K562 (cell line): ENCODE measurements around the gene VPS13C. TPM values are rescaled to one million over a fixed set of nuclear protein-coding genes. Genes with fewer than 3 reads are reported as not detected.

Experiments used
- ATAC-seq: fragments of 200-7000 bp; cut with Tn5 transposase; 3 replicates; pipeline ENCODE4 v1.9.1; 2020; ENCODE audit warnings: moderate library complexity
- BruUV-seq: library from RNA; stranded (reverse); fragments of 400-500 nt; replicated peaks from 2 replicates; lab custom pipeline; 2021; lab: Mats Ljungman, UMichigan
- CTCF ChIA-PET: fragments of 300-600 bp; formaldehyde crosslinking; extraction: SDS; loops from one replicate; lab custom pipeline; 2021; ENCODE audit warnings: low intra/inter-chr PET ratio; lab: Yijun Ruan, JAX
- POLR2A ChIA-PET: fragments of 300-600, 350-650 bp; sonication (Branson Sonifier 250); formaldehyde crosslinking; extraction: SDS; loops from one replicate; lab custom pipeline; 2021; ENCODE audit warnings: antibody characterized with exemption, inconsistent platforms; lab: Yijun Ruan, JAX
- DNase-seq, 4 experiments: peaks; one replicate each; pipeline versions ENCODE4 v3.0.0 to v3.0.0-alpha.2; 2011 to 2018; ENCODE audit warnings: low spot score in 3 of 4, mixed read lengths in 3 of 4; ENCODE audit errors: extremely low read depth in 1 of 4
- FAIRE-seq: peaks from 2 replicates; lab custom pipeline; 2011; peaks lifted over from hg19 to GRCh38; lab: Jason Lieb, UNC
- H2AFZ ChIP-seq: 2 replicates; pipeline ENCODE4 v1.6.0; 2011; ENCODE audit warnings: low read depth, low read length, control low read depth, inconsistent platforms
- H3K27ac ChIP-seq: fragments of 200-600 bp; 3 replicates; pipeline ENCODE4 v1.8.0; 2011; ENCODE audit warnings: low read depth, mild to moderate bottlenecking, control low read depth, inconsistent platforms, low read length, moderate library complexity, mixed read lengths; ENCODE audit errors: extremely low read depth
- H3K27me3 ChIP-seq, 2 experiments: fragments of 300-600 bp in 1 of 2; 2 replicates in 1 of 2; 3 replicates in 1 of 2; pipeline versions ENCODE4 v1.6.0 to v1.8.0; 2011; ENCODE audit warnings: inconsistent platforms in 2 of 2, low read length in 2 of 2, mild to moderate bottlenecking in 1 of 2, mixed read lengths in 1 of 2, moderate library complexity in 1 of 2; ENCODE audit not compliant: control insufficient read depth in 2 of 2, insufficient read depth in 2 of 2
- H3K36me3 ChIP-seq: fragments of 300-600 bp; 3 replicates; pipeline ENCODE4 v1.8.0; 2011; ENCODE audit warnings: mild to moderate bottlenecking, low read length, inconsistent platforms; ENCODE audit not compliant: control insufficient read depth, insufficient read depth
- H3K4me1 ChIP-seq, 2 experiments: fragments of 200-600 bp in 1 of 2; replicated peaks in 1 of 2; 2 replicates in 1 of 2; 3 replicates in 1 of 2; pipeline versions ENCODE4 v1.5.1 to v1.8.0; 2011; ENCODE audit warnings: inconsistent platforms in 2 of 2, low read length in 2 of 2, mild to moderate bottlenecking in 1 of 2, mixed read lengths in 1 of 2, moderate library complexity in 1 of 2; ENCODE audit not compliant: control insufficient read depth in 2 of 2, insufficient read depth in 2 of 2
- H3K4me2 ChIP-seq: 2 replicates; pipeline ENCODE4 v1.6.1; 2011; ENCODE audit warnings: low read length, control low read depth, inconsistent platforms, mixed read lengths; ENCODE audit not compliant: insufficient read depth
- H3K4me3 ChIP-seq: fragments of 200-600 bp; sonication (generic), shearing (Covaris generic); 2 replicates; pipeline ENCODE4 v1.5.1; 2016; ENCODE audit warnings: control low read depth, inconsistent platforms
- H3K79me2 ChIP-seq: fragments of 200-600 bp; 3 replicates; pipeline ENCODE4 v1.8.0; 2011; ENCODE audit warnings: low read length, inconsistent platforms; ENCODE audit not compliant: control insufficient read depth, insufficient read depth
- H3K9ac ChIP-seq, 2 experiments: 2 replicates each; pipeline versions ENCODE4 v1.6.0 to v1.6.1; 2011; ENCODE audit warnings: low read depth in 2 of 2, low read length in 2 of 2, control low read depth in 1 of 2, inconsistent platforms in 1 of 2, mild to moderate bottlenecking in 1 of 2, mixed read lengths in 1 of 2; ENCODE audit not compliant: insufficient read depth in 1 of 2
- H3K9me1 ChIP-seq: one replicate; pipeline ENCODE4 v1.6.0; 2011; ENCODE audit warnings: inconsistent platforms, mild to moderate bottlenecking, low read length, moderate library complexity; ENCODE audit not compliant: control insufficient read depth, insufficient read depth
- H3K9me3 ChIP-seq: replicated peaks from 2 replicates; pipeline ENCODE4 v1.5.1; 2011; ENCODE audit warnings: low read depth, low read length, inconsistent platforms; ENCODE audit not compliant: control insufficient read depth, insufficient read depth
- H4K20me1 ChIP-seq: replicated peaks from 2 replicates; pipeline ENCODE4 v1.6.1; 2011; ENCODE audit warnings: low read length, inconsistent platforms, mixed read lengths; ENCODE audit not compliant: control insufficient read depth, insufficient read depth
- C11orf30 ChIP-seq: fragments of 450-650 bp; IDR thresholded peaks from 2 replicates; pipeline ENCODE4 v1.6.1; 2016; ENCODE audit warnings: low read depth, mild to moderate bottlenecking
- ILK ChIP-seq: fragments of 450-650 bp; IDR thresholded peaks from 2 replicates; pipeline ENCODE4 v1.6.1; 2016; ENCODE audit warnings: missing genetic modification characterization, low read depth, mild to moderate bottlenecking, missing compliant biosample characterization, moderate library complexity, borderline replicate concordance
- MXI1 ChIP-seq: IDR thresholded peaks from 2 replicates; pipeline ENCODE4 v1.6.1; 2011; ENCODE audit warnings: low read depth, mild to moderate bottlenecking, improper control_type of control experiment, low read length
- NFATC3 ChIP-seq: fragments of 450-650 bp; IDR thresholded peaks from 2 replicates; pipeline ENCODE4 v1.6.1; 2017; ENCODE audit warnings: mild to moderate bottlenecking
- NUFIP1 ChIP-seq: fragments of 450-650 bp; IDR thresholded peaks from 2 replicates; pipeline ENCODE4 v1.6.1; 2018; ENCODE audit not compliant: partially characterized antibody
- POLR3A ChIP-seq: IDR thresholded peaks from 2 replicates; pipeline ENCODE4 v1.6.1; 2011; ENCODE audit warnings: borderline replicate concordance, mild to moderate bottlenecking, moderate library complexity; ENCODE audit not compliant: insufficient read length, insufficient read depth; ENCODE audit errors: extremely low read depth
- RBM22 ChIP-seq: fragments of 200-400 bp; formaldehyde crosslinking; IDR thresholded peaks from 2 replicates; pipeline ENCODE4 v1.6.1; 2018; ENCODE audit warnings: low read length, low read depth; ENCODE audit not compliant: poor library complexity, severe bottlenecking
- TCFL5 ChIP-seq: fragments of 250-450 bp; sonication (Bioruptor Pico); conservative IDR thresholded peaks from 2 replicates; pipeline ENCODE4 v1.6.1; 2021; ENCODE audit warnings: mild to moderate bottlenecking, moderate library complexity, matching md5 sums
- WHSC1 ChIP-seq: IDR thresholded peaks from one replicate; pipeline ENCODE4 v1.6.1; 2012; ENCODE audit warnings: low read length, control low read depth, inconsistent platforms
- ZFX ChIP-seq: sonication (generic); formaldehyde crosslinking; IDR thresholded peaks from 2 replicates; pipeline ENCODE4 v1.8.0; 2022; ENCODE audit warnings: mild to moderate bottlenecking, missing genetic modification reagents, moderate library complexity
- ZNF146 ChIP-seq: IDR thresholded peaks from one replicate; pipeline ENCODE4 v1.6.1; 2018; ENCODE audit warnings: missing compliant biosample characterization; ENCODE audit not compliant: unreplicated experiment
- WGBS: fragments of 100-300 bp; shearing (Covaris generic); methylation state at CpG from one replicate; pipeline ENCODE4 v1.1.6; 2016; ENCODE audit warnings: low coverage, mixed read lengths; ENCODE audit not compliant: insufficient coverage; ENCODE audit errors: missing lambda C conversion rate; 5-methylcytosine and 5-hydroxymethylcytosine counted together
- in situ Hi-C: fragments of 300-500 bp; cut with MboI; formaldehyde crosslinking; loops from 4 replicates; pipeline ENCODE4 v1.15.0; 2018; ENCODE audit warnings: inconsistent platforms, mixed read lengths
- intact Hi-C: fragments of 100-400 bp; cut with micrococcal nuclease; formaldehyde crosslinking; loops from 2 replicates; pipeline ENCODE4 v1.14.2; 2022
- polyA plus RNA-seq, 8 experiments: library from polyadenylated mRNA; depleted of rRNA in 4 of 8; stranded (reverse) in 5 of 8; unstranded in 3 of 8; fragments of >200 nt; fragmentation: Nextera tagmentation in 2 of 8; fragmentation: Illumina TruSeq in 1 of 8; extraction: Ambion mirVana in 2 of 8; extraction: Trizol in 1 of 8; gene quantifications; 2 replicates each; pipeline versions ENCODE4 v1.2.1 to v1.2.3, GENCODE V29; 2011 to 2014; ENCODE audit warnings: inconsistent platforms in 1 of 8, missing spikeins in 1 of 8
- total RNA-seq, 7 experiments: library from RNA; depleted of rRNA in 6 of 7; stranded (reverse); fragments of >200 nt in 6 of 7; fragmentation: Illumina TruSeq in 2 of 7; extraction: Trizol in 2 of 7; gene quantifications; 2 replicates each; pipeline versions ENCODE4 v1.2.1 to v1.2.3, GENCODE V29; 2011 to 2021; ENCODE audit warnings: low replicate concordance in 1 of 7
- TF ChIP-seq, protein P1 (sequence below), 2 experiments: IDR thresholded peaks; 2 replicates each; pipeline ENCODE4 v1.6.1; 2011; ENCODE audit warnings: borderline replicate concordance in 1 of 2, control low read depth in 1 of 2, low read depth in 1 of 2, low read length in 1 of 2, mild to moderate bottlenecking in 1 of 2, mixed read lengths in 1 of 2, moderate library complexity in 1 of 2; ENCODE audit not compliant: insufficient read depth in 1 of 2, insufficient read length in 1 of 2, poor library complexity in 1 of 2, severe bottlenecking in 1 of 2; ENCODE audit errors: extremely low read depth in 1 of 2
- TF ChIP-seq, protein P2 (sequence below): fragments of 250-450 bp; sonication (Bioruptor Pico); IDR thresholded peaks from 2 replicates; pipeline ENCODE4 v1.5.0; 2021; ENCODE audit warnings: mild to moderate bottlenecking, moderate library complexity
- TF ChIP-seq, protein P3 (sequence below): fragments of 250-450 bp; sonication (Bioruptor Pico); IDR thresholded peaks from 2 replicates; pipeline ENCODE4 v1.8.0; 2022; ENCODE audit warnings: moderate library complexity, mild to moderate bottlenecking, inconsistent platforms
- TF ChIP-seq, protein P4 (sequence below): fragments of 450-650 bp; IDR thresholded peaks from 2 replicates; pipeline ENCODE4 v1.6.1; 2016; ENCODE audit warnings: missing biosample characterization, missing genetic modification characterization

Gene VPS13C
- total and polyA plus RNA-seq, 9 of the 15 experiments (the other 6 are each of a cell fraction or from before 2014, with no cell fraction given), result 5.2 to 32.3 (median 15.7) TPM

DNA sequence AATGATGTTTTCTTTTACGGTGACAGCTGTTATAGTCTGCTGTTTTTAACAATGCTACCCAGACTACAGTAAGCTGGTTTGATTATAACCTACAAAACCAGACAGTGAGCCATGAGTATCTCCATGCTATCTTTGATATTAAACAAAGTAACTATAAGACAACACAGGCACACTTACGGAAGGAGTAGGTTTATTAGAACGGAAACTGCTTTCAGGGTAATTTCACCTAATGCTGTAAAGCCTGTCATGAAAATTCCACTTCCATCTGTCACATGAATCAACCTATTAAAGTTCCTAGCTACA lies 33.0 kb downstream of the VPS13C start:
- H3K9ac ChIP-seq, result no peak overlapping the region
- POLR2A ChIA-PET, result interaction anchor here (1.5 kb wide), 1 partner anchor 34 kb away, joined by 4 read pairs; the partner anchor contains the start of gene VPS13C
- DNase-seq (no peak), FAIRE-seq (no peak), ATAC-seq (no peak)
- H3K36me3 ChIP-seq, result peaks cover 5% of the 10 kb centered on the region; the same call in 1 of the 3 replicates
- H4K20me1 ChIP-seq, result no peaks in the 10 kb centered on the region
- H3K27me3 ChIP-seq, result no peaks in the 10 kb centered on the region
- in situ Hi-C loops (no loop called here), intact Hi-C loops (no loop called here)
- no peaks in the 10 kb centered on the region for H3K79me2 ChIP-seq
- CTCF ChIA-PET, result no interaction called here
- 86% methylated on average over 3 of the region's 3 CpGs for WGBS
- H3K4me3 ChIP-seq, result no peak overlapping the region
- H3K9me1 ChIP-seq, result no peaks in the 10 kb centered on the region
- H3K4me1 ChIP-seq, result no peaks in the 10 kb centered on the region
- no peak overlapping the region for H3K4me2 ChIP-seq
- H3K27ac ChIP-seq, result no peak overlapping the region
- no peaks in the 10 kb centered on the region for H3K9me3 ChIP-seq
- no peak overlapping the region for H2AFZ ChIP-seq
- BruUV-seq, result no TSS peak
- no peak for TF ChIP-seq POLR3A
- TF ChIP-seq WHSC1, result no peak
- no peak for TF ChIP-seq ZNF146
- TF ChIP-seq, protein P1, sequence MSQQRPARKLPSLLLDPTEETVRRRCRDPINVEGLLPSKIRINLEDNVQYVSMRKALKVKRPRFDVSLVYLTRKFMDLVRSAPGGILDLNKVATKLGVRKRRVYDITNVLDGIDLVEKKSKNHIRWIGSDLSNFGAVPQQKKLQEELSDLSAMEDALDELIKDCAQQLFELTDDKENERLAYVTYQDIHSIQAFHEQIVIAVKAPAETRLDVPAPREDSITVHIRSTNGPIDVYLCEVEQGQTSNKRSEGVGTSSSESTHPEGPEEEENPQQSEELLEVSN (IDR thresholded peaks at IDR 0.05; ENCODE audit: borderline replicate concordance in 1 of 2, extremely low read depth in 1 of 2, insufficient read depth in 1 of 2, insufficient read length in 1 of 2, low read depth in 1 of 2, low read length in 1 of 2, poor library complexity in 1 of 2, severe bottlenecking in 1 of 2), result no peak
- TF ChIP-seq, protein P2, sequence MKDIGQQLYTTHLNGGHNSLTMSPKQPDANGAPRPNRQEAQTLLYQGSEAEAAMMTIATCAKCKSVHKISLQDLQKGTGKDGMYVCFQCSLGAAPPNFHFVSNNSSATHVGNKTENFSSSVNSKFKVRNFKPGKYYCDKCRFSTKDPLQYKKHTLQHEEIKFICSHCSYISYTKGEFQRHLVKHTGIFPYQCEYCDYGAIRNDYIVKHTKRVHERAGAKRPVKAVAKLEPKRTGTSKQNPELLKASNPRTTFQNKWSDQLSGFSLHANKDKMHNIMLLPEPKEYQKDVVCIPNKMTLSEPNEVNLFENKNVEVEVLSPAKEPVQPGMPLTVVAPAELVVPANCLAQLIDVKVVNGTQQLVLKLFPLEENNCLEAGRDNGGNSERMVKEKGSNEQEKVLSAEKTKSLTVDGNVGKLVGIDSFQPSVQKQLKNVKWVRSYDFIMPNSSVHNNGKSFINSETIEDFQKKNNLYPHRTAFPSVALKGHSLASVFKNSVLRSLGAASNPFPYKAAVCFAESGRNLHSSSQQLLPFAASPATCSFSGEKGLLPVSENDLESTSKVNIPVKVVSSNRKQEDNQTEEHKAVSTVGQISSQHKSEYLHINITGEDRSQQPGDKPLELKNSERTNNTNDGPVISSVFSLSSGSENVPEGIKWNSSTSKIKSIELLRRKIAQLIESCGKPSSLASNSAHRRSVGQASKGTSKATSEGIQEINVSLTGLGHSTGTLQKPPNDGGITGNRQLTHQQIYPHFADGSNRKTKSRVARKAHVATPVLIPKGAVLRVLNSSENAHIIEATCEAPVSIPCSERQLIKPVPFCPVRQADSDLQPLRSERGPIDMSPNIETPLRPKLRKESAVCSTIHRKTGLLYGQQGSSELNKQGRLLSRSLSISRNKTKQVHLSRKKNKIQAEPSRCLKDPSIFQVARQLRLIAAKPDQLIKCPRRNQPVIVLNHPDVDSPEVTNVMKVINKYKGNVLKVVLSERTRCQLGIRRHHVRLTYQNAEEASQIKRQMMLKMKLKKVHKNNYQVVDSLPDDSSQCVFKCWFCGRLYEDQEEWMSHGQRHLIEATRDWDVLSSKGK (CRISPR knock-in tag), result no peak
- no peak for TF ChIP-seq RBM22
- TF ChIP-seq NFATC3, result no peak
- TF ChIP-seq NUFIP1, result no peak
- no peak for TF ChIP-seq TCFL5 (CRISPR knock-in tag)
- no peak for TF ChIP-seq ZFX (CRISPR knock-in tag)
- no peak for TF ChIP-seq MXI1
- TF ChIP-seq, protein P3, sequence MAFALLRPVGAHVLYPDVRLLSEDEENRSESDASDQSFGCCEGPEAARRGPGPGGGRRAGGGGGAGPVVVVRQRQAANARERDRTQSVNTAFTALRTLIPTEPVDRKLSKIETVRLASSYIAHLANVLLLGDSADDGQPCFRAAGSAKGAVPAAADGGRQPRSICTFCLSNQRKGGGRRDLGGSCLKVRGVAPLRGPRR (CRISPR knock-in tag), result no peak
- TF ChIP-seq C11orf30, result no peak
- no peak for TF ChIP-seq ILK (tag)
- TF ChIP-seq, protein P4, sequence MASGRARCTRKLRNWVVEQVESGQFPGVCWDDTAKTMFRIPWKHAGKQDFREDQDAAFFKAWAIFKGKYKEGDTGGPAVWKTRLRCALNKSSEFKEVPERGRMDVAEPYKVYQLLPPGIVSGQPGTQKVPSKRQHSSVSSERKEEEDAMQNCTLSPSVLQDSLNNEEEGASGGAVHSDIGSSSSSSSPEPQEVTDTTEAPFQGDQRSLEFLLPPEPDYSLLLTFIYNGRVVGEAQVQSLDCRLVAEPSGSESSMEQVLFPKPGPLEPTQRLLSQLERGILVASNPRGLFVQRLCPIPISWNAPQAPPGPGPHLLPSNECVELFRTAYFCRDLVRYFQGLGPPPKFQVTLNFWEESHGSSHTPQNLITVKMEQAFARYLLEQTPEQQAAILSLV (tag), result no peak
